ENCODE data around the gene FYB1. TPM values are rescaled to one million over a fixed set of nuclear protein-coding genes. Genes with fewer than 3 reads are reported as not detected.

The FYB1 gene
- total and polyA plus RNA-seq, 2 of the 8 experiments (the other 6 are each of a cell fraction or from before 2014, with no cell fraction given) = not detected

DNA sequence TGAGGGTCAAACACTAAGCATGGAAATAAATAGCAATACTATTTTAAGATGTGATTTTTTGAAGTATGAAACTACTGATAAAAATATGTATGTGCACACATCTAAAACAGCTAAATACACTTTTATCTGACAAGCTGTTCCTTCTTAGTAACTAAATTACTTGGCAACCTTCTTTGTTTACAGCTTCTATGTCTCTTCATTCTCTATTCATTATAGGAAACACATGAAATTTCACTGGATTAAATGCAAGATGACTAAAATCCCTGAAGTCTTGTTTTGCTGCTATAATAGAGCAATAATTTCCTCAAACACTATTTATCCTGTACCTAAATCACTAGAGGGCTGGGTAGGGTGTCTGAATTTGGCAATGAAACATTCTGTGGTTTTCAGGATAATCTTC lies 156.8 kb downstream of the FYB1 start:
- Histone ChIP-seq H2AK5ac (ENCODE audit: low read depth, low read length) (no peak overlapping the region), H4K5ac (ENCODE audit: insufficient read length, low read depth, low read length) (no peak overlapping the region), H4K91ac (replicated peaks; ENCODE audit: insufficient read length, low read length) (no peak overlapping the region), H2BK20ac (ENCODE audit: low read length) (no peak overlapping the region), H3K36me3 (ENCODE audit: control insufficient read depth in 2 of 4, insufficient read depth in 4 of 4, low read length in 3 of 4) (peaks cover 0 to 19% (median 4%) of the 10 kb centered on the region in 4 experiments; a peak in 4 of 8 replicates), H3K4ac (replicated peaks; ENCODE audit: insufficient read length, low read depth, low read length) (no peak overlapping the region), H3K27me3 (replicated peaks in 1 of 4; ENCODE audit: control insufficient read depth in 3 of 4, extremely low read depth in 1 of 4, insufficient read depth in 3 of 4, low read length in 3 of 4) (no peaks in the 10 kb centered on the region), H3K4me3 (ENCODE audit: extremely low read depth in 1 of 4, insufficient read depth in 2 of 4, low read depth in 3 of 4, low read length in 4 of 4) (no peak overlapping the region), H2BK120ac (replicated peaks; ENCODE audit: low read depth, low read length) (no peak overlapping the region), H3K23me2 (ENCODE audit: low read depth, low read length) (no peaks in the 10 kb centered on the region), H3K79me1 (ENCODE audit: low read depth, low read length) (no peaks in the 10 kb centered on the region; the same call in 1 of the 2 replicates), H3K9me3 (ENCODE audit: insufficient read depth in 2 of 2, low read depth in 1 of 2, low read length in 1 of 2) (peaks cover 16 to 17% of the 10 kb centered on the region in 2 experiments), H3K4me2 (ENCODE audit: insufficient read depth in 1 of 2, low read depth in 2 of 2, low read length in 2 of 2) (no peak overlapping the region), H3K18ac (ENCODE audit: extremely low read depth, low read length) (no peak overlapping the region), H3K9ac (replicated peaks in 1 of 4; ENCODE audit: extremely low read depth in 1 of 4, low read depth in 3 of 4, low read length in 3 of 4) (no peak overlapping the region), H2BK5ac (ENCODE audit: low read depth, low read length) (no peak overlapping the region), H2BK15ac (ENCODE audit: low read length) (no peak overlapping the region), H2AFZ (ENCODE audit: low read length) (no peak overlapping the region), H3K56ac (replicated peaks; ENCODE audit: insufficient read length, low read depth, low read length) (no peak overlapping the region), H4K20me1 (replicated peaks in 1 of 2; ENCODE audit: control insufficient read depth in 1 of 2, insufficient read depth in 2 of 2, low read length in 2 of 2) (no peaks in the 10 kb centered on the region), H3K79me2 (ENCODE audit: control insufficient read depth in 1 of 2, insufficient read depth in 2 of 2, low read length in 2 of 2) (peaks cover 0 to 97% of the 10 kb centered on the region in 2 experiments; a peak in 3 of 4 replicates), H4K8ac (ENCODE audit: extremely low read depth, insufficient read depth, low read length) (no peak overlapping the region), H2BK12ac (ENCODE audit: low read depth, low read length) (no peak overlapping the region), H3K23ac (ENCODE audit: insufficient read length) (no peak overlapping the region), H3K4me1 (replicated peaks in 1 of 4; ENCODE audit: control insufficient read depth in 3 of 4, insufficient read depth in 4 of 4, low read length in 3 of 4) (no peaks in the 10 kb centered on the region), H3K27ac (ENCODE audit: low read depth, low read length) (no peak overlapping the region), H3K14ac (ENCODE audit: insufficient read length) (no peak overlapping the region)
- no peak for DNase-seq (ENCODE audit: low read depth in 1 of 2, low spot score in 2 of 2)
- ChIA-PET POLR2A (ENCODE audit: partially characterized antibody) (interaction anchor here (1.0 kb wide), 1 partner anchor 9 kb away, joined by 4 read pairs; no protein-coding TSS in a partner anchor), CTCF (ENCODE audit: partially characterized antibody) (interaction anchor here (1.4 kb wide), 1 partner anchor 18 kb away, joined by 4 read pairs; no protein-coding TSS in a partner anchor)
- TF ChIP-seq CTBP2 (IDR thresholded peaks at IDR 0.05; ENCODE audit: borderline replicate concordance, insufficient read depth, insufficient read length, low read length) (no peak), CBX8 (IDR thresholded peaks at IDR 0.05; ENCODE audit: borderline replicate concordance, low read depth, low read length) (no peak), SP4 (IDR thresholded peaks at IDR 0.05; ENCODE audit: low read length) (no peak), BRCA1 (IDR thresholded peaks at IDR 0.05; ENCODE audit: low read depth, low read length) (no peak), BCL11A (IDR thresholded peaks at IDR 0.05; ENCODE audit: low read depth in 2 of 2, low read length in 2 of 2) (no peak), RAD21 (IDR thresholded peaks at IDR 0.05 in 1 of 2, conservative IDR thresholded peaks at IDR 0.05 in 1 of 2; ENCODE audit: low read depth in 2 of 2, low read length in 2 of 2) (no peak), SAP30 (IDR thresholded peaks at IDR 0.05; ENCODE audit: insufficient read depth, insufficient replicate concordance, low read length) (no peak), SIRT6 (IDR thresholded peaks at IDR 0.05; ENCODE audit: low read length) (no peak), HDAC2 (IDR thresholded peaks at IDR 0.05; ENCODE audit: borderline replicate concordance in 1 of 2, low read depth in 2 of 2, low read length in 2 of 2) (no peak), ASH2L (IDR thresholded peaks at IDR 0.05; ENCODE audit: low read length) (no peak)
- FAIRE-seq = no peak

Data from H1 (cell line).